Lower lobe of right lung (tissue), 2 donors: ENCODE measurements around the gene TBCC. TPM values are rescaled to one million over a fixed set of nuclear protein-coding genes. Genes with fewer than 3 reads are reported as not detected.
"Not testable (repeated sequence)": the region's sequence is repeated elsewhere in the genome, so short reads cannot be mapped to it uniquely, and the experiment has no call there.

Experiments
- ATAC-seq, 2 donors: fragments of 200-7000 bp; cut with Tn5 transposase; one replicate each; pipeline ENCODE4 v1.9.1; 2020 to 2022; ENCODE audit warnings: mild to moderate bottlenecking in 2 of 2, moderate library complexity in 2 of 2
- DNase-seq: peaks from one replicate; pipeline ENCODE4 v3.0.0-alpha.2; 2020
- H3K27ac ChIP-seq: fragments of 200-600 bp; one replicate; pipeline ENCODE4 v1.8.0; 2022
- H3K27me3 ChIP-seq: fragments of 200-600 bp; one replicate; pipeline ENCODE4 v1.8.0; 2022; ENCODE audit warnings: low read depth
- H3K36me3 ChIP-seq: fragments of 200-600 bp; one replicate; pipeline ENCODE4 v1.8.0; 2022; ENCODE audit warnings: mild to moderate bottlenecking
- H3K4me1 ChIP-seq: fragments of 200-600 bp; one replicate; pipeline ENCODE4 v1.8.0; 2022
- H3K4me3 ChIP-seq: fragments of 200-600 bp; one replicate; pipeline ENCODE4 v1.8.0; 2022; ENCODE audit warnings: mild to moderate bottlenecking
- H3K9me3 ChIP-seq: fragments of 200-600 bp; one replicate; pipeline ENCODE4 v1.8.0; 2022
- CTCF ChIP-seq: fragments of 200-600 bp; IDR thresholded peaks from one replicate; pipeline ENCODE4 v1.8.0; 2022; ENCODE audit warnings: antibody characterized with exemption, mild to moderate bottlenecking
- intact Hi-C: fragments of 100-400 bp; cut with DNase I; formaldehyde crosslinking; loops from one replicate; pipeline ENCODE4 v1.11.0; 2022
- total RNA-seq: library from RNA; stranded (reverse); fragmentation: NEBNext Ultra II Directional; extraction: Animal tissue kit (Norgen Biotek cat#: 25700); gene quantifications from one replicate; pipeline ENCODE4 v1.2.1, GENCODE V29; 2021
- donor health status: DM: no; HTN: yes; CAD: no; lungs with severe emphysema.

Gene TBCC
- total RNA-seq, 1 donor from 2014 or later, result 19.3 TPM

DNA sequence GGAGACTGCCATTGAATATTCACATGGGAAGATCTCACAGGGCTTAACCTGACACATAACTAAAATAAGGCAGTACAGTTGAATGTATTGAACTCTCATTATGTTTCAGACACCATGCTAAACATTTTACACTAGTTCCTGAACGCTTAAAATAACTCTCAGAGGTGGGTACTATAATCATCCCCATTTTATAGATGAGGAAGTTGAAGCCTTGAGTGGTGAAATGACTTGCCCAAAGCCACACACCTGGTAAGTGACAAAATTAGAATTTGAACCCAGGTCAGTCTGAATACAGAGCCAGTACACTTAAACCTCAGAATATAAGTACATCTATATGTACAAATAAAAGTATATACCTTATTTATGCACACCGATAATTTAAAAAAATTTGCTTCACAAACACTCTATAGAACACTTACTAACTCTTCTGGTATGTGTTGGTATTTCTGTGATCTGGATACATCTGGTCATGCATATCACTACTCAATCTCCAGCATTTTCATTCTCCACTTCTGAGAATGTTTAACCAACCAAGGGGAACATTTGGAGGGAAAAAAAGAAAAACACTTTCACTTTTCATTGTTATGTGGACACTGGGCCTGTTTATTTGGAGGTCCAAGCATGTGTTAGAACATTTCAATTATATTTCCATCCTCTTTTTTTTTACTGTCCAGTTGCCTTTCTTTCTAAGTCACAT is 31.4 kb upstream of the TBCC start:
- H3K36me3 ChIP-seq, result no peaks in the 10 kb centered on the region
- intact Hi-C loops, result no loop called here
- no peak for TF ChIP-seq CTCF
- peaks cover 39% of the 10 kb centered on the region for H3K4me1 ChIP-seq
- no peaks in the 10 kb centered on the region for H3K27me3 ChIP-seq
- H3K4me3 ChIP-seq, result no peak overlapping the region
- DNase-seq (no peak), ATAC-seq (no peak)
- no peaks in the 10 kb centered on the region for H3K9me3 ChIP-seq
- H3K27ac ChIP-seq, result no peak overlapping the region

DNA sequence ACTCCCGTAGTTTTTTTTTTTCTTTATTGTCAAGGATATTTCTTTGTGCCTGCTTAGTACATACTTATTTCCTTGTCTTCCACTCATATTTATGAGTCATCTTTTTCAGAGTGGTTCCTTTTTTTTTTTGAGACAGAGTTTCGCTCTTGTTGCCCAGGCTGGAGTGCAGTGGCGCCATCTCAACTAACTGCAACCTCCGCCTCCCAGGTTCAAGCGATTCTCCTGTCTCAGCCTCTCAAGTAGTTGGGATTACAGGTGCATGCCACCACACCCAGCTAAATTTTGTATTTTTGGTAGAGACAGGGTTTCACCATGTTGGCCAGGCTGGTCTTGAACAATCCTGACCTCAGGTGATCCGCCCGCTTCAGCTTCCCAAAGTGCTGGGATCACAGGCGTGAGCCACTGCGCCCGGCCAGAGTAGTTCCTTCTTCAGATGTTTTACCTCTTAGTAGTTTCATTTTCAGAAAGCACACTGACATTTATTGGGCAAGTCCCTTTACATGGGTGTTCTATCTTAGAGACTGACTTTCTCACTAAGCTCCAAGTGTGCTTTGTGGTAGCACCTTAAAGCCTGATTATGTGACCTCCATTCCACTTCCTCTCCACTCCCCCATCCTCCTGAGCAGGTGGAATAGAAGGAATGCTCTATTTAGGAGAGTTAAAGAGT is 29.1 kb upstream of the TBCC start:
- H3K27me3 ChIP-seq, intact Hi-C loops, H3K9me3 ChIP-seq, H3K36me3 ChIP-seq: not testable (repeated sequence)
- ATAC-seq (peak; percentile 61 to 63), DNase-seq (peak; percentile 76)
- Histone ChIP-seq H3K4me3 (peak overlapping the region; percentile 29), H3K4me1 (peaks cover 51% of the 10 kb centered on the region), H3K27ac (peak overlapping the region; percentile 74)

GRCh38 chr6:42774201-42774600 is 28.3 kb upstream of the TBCC start:
- Histone ChIP-seq H3K27ac (peak overlapping the region; percentile 74), H3K27me3 (no peaks in the 10 kb centered on the region), H3K36me3 (no peaks in the 10 kb centered on the region), H3K4me1 (peaks cover 52% of the 10 kb centered on the region), H3K9me3 (no peaks in the 10 kb centered on the region), H3K4me3 (no peak overlapping the region)
- ATAC-seq (no peak), DNase-seq (no peak)
- no peak for TF ChIP-seq CTCF
- intact Hi-C loops, result no loop called here

GRCh38 chr6:42771741-42772100 is 25.8 kb upstream of the TBCC start:
- intact Hi-C loops, result no loop called here
- ATAC-seq (no peak), DNase-seq (no peak)
- no peak for TF ChIP-seq CTCF
- H3K9me3 ChIP-seq, result no peaks in the 10 kb centered on the region
- H3K27ac ChIP-seq, result peak overlapping the region; percentile 76
- no peaks in the 10 kb centered on the region for H3K27me3 ChIP-seq
- no peaks in the 10 kb centered on the region for H3K36me3 ChIP-seq
- peak overlapping the region; percentile 40 for H3K4me3 ChIP-seq
- H3K4me1 ChIP-seq, result peaks cover 46% of the 10 kb centered on the region

DNA sequence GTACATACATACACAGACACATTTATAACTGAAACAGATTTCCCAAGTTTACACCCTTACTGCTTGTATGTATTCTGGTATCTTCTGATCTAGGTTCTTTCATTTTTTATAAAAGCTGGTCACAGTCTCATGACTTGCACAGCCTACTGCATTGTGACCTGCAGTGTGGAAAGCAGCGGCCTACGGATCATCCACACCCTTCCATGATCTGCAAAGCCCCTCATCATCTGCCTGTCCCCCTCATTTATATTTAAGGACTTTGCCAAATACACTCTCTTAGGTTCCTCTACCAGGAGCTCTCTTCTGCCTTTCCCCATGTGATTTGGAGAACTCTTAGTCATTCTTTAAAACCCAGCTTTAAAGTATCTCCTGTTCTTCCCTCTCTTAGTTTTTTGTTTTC is 23.9 kb upstream of the TBCC start:
- peaks cover 33% of the 10 kb centered on the region for H3K4me1 ChIP-seq
- intact Hi-C loops, result no loop called here
- no peak for ATAC-seq
- no peak overlapping the region for H3K27ac ChIP-seq
- no peak for TF ChIP-seq CTCF
- no peaks in the 10 kb centered on the region for H3K27me3 ChIP-seq
- no peak for DNase-seq
- no peaks in the 10 kb centered on the region for H3K9me3 ChIP-seq
- no peaks in the 10 kb centered on the region for H3K36me3 ChIP-seq
- H3K4me3 ChIP-seq, result no peak overlapping the region

DNA sequence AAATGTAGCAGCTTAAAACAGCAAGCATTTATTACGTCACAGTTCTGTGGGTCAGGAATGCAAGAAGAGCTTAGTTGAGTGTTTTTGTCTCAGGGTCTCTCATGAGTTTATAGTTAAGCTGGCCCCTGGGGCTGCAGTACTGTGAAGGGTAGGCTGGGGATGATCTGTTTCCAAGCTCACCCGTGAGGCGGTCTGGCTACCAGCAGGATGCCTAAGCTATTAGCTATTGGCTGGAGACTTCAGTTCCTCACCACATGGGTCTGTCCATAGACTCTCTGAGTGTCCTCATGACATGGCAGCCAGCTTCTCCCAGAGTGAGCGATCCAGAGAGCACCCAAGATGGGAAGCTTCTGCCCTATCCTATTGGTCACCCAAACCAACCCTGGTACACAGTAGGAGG is 23.1 kb upstream of the TBCC start:
- H3K4me1 ChIP-seq, result peaks cover 25% of the 10 kb centered on the region
- intact Hi-C loops, result no loop called here
- no peak for TF ChIP-seq CTCF
- H3K27ac ChIP-seq, result no peak overlapping the region
- H3K36me3 ChIP-seq, result no peaks in the 10 kb centered on the region
- no peak for DNase-seq
- H3K4me3 ChIP-seq, result no peak overlapping the region
- no peak for ATAC-seq
- no peaks in the 10 kb centered on the region for H3K9me3 ChIP-seq
- no peaks in the 10 kb centered on the region for H3K27me3 ChIP-seq
